Measurements from ENCODE around the gene PLAU.
"Not testable (repeated sequence)": the region's sequence is repeated elsewhere in the genome, so short reads cannot be mapped to it uniquely, and the experiment has no call there.

PLAU gene

DNA sequence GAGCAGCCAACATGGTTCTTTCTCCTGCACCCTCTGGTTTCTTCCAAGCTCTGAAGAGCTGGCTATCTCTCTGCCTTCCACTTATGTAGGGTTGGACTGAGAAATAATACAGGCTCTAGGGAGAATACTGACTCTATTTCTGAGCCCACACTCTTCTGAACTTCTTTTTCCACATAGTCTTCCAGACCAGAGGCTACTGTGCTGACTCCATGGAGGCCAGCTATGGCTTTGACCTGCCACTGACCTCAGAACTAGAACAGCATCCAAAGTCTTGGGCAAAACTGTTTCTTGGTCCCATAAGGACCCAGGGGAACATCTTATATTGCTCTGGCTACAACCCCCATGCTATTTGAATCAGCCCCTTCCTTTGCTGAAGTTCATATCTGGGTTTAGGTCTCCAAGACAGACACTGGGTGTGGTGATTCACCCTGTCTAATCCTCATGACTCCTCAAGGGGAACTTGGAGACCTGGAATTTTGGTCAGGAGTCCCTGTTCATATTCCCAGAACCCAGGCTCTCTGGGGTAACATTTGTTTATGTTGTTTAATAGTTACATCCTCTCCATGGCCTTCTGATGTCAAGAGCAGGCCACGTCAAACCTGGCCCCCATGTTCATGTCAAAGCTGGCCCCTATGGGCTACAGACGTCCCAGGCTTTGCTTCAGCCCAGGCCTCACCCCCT, 12.1 kb upstream of the PLAU start:
- DNase-seq = no peak

DNA sequence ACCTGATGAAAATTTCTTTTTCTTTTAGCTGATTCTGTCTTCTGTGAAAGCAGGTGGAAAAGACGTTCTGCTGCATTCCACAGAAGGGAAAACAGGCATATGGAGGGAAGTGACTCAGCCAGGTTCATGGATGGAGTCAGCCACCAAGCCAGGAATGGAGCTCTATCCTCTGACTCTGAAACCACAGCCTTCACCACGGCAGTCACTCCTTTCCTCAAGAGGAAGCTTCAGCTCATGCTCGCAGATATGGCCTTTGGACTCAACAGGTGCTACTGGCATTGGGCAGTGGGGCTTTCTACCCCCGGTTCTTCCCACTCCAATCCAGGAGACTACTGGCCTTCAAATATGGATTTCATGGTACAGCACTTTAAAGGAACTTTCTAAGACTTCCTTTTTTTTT, 11.5 kb upstream of the PLAU start:
- DNase-seq = no peak

- DNase-seq = no peak
These were observed 10.9 kb upstream of the PLAU start for GRCh38 chr10:73900064-73900463.

- DNase-seq = no peak
These were observed 9.7 kb upstream of the PLAU start for GRCh38 chr10:73901261-73901660.

- no peak for DNase-seq
These were observed 8.6 kb upstream of the PLAU start for GRCh38 chr10:73902351-73902750.

DNA sequence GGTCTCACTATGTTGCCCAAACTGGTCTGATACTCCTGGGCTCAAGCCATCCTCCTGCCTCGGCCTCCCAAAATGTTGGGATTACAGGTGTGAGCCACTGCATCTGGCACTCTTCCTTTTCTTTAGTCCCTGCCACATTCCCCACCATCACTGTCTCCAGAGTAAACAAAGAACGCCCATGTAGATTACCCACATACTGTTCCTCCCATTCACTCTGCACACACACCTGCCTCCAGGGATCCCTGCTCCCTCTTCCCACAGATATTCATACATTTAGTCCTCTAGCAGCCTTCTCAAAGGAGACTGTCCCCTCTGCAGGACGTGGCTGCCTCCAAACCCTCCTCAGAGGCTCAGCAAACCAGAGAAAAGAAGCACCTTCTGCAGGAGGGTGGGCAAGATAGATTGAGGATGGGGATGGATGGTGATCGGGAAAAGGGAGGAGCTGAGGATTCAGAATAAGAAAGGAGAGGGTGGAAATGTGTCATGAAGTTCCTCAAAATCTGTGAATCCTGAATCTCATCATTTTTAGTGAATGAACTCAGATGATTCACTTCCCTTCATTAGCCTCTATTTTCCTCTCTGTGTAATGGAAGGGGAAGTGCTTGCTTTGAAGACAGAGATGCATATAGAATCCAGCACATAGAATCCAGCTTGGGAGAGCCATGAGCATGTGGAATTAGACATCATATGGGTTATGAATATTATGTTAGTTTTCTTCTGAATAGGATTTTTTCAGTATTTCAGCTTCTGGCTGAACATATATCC, 5.5 kb upstream of the PLAU start:
- no peak for DNase-seq

DNA sequence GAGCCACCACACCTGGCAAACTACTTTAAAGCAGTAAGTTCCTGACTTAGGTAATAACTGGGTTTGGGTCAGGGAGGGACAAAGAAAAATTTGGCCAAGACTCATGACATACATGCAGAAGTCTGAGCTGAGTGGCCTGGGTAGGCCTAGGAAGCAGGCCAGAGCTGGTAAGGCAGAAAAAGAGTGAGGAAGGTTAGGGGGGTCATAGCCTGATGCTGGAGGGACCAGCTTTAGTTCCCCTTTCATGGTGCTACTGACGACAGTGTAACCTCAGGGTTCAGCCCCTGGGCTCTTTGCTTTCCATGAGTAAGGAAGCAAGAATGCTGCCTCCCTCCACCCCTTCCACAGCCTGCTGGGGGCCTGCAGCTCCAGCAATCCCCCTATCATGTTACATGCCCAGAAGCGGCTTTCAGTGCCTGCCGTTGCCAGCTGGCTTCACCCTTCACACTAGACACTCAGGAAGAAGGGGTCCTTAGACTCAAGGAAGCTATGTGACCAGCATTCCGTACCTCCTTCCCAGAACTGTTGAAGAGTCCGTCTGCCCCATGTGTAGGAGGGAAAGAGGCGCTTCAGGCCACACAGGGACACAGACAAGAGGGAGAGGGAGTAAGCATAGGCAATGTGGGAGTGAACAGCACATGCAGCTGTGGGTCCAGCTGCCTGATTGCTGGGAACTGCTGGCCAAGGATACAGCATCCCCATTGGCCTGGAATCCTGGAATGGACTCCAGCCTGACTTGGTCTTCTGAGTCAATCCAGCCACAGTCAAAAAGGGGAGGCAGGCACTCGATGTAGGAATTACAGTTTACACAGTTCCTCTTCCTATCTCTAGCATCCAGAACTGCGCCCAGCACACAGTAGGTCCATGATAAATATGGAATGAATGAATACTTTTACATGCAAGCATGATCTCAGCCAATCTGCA, 4.1 kb upstream of the PLAU start:
- no peak for DNase-seq

GRCh38 chr10:73907841-73908517, 3.0 kb upstream of the PLAU start:
- no peak for DNase-seq

- DNase-seq = peak; percentile 27
These were observed 1.9 kb upstream of the PLAU start for GRCh38 chr10:73908853-73909539.

DNA sequence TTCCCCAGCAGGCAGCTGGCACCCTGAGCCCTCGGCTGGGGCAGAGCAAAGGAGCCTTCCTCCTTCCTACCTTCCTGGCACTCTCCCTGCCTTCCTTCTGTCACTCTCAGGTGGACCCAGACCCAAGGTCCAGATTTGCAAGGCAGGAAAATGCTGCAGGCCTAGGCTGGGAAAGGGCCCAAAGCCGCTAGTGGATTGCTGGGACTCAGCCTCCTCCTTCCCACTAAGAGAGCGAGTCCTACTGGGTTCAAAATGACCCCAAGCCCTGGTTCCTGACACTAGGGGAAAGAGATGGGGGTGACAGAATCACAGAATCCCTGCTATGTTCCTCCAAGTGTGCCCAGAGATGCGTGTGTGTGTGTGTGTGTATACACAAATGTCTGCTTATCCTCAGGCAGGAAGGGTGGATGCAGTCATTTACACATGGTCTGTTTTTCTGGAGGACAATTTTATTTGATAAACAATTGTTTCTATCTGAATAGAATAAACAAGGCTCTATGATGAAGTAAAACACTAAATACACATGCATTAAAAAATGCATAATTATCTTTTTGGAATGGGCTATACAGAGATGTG, 1.3 kb upstream of the PLAU start:
- DNase-seq = no peak

DNA sequence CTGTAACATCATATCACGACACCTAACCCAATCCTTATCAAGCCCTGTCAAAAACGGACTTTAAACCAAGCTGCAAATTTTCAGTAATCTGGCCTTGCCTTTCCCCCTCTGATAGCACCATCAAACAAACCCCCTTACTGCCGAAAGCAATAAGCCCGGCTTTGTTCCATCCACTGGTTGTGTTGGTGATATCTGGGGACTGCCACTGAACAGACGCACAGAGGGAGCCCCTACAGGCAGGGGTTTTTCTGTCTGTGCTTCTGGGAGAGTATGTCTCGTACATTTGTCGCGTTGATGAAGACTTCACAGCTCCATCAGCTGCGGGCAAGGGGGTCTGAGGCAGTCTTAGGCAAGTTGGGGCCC, 550 bp upstream of the PLAU start:
- no peak for DNase-seq

DNA sequence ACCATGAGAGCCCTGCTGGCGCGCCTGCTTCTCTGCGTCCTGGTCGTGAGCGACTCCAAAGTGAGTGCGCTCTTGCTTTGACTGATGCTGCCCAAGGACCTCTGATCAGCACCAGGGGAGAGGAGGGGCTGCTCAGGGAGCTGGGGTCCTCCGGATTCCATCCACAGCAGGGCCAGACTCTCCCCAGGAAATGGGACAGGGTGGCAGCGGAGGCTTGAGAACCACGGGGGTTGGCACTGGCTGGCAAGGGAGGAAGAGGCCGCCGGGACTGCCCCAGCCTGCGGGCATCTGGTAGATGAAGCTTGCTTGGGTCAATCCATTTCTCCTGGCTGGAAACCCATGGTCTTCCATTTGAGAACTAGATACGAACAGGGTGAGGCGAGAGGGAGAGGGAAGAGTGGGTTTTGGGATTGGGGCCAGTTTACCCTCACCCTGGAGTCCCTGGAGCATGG, 647 bp downstream of the PLAU start:
- no peak for DNase-seq

DNA sequence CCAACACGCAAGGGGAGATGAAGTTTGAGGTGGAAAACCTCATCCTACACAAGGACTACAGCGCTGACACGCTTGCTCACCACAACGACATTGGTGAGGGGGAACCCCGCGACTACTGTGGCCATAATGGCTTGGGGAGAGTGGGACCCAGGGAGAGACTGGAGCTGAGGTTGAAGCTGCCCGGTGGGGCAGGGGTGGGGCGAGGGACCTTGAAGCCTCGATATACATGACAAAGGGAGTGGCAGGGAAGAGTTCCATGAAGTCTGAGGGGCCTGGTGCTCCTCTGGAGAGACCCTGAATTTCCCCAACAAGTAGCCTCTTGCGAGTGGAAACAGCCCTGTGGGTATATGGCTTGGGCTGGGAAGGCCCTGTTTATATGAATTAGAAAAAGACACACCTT, 3.1 kb downstream of the PLAU start:
- no peak for DNase-seq

- DNase-seq = no peak
These were observed 4.4 kb downstream of the PLAU start for GRCh38 chr10:73915206-73915851.

DNA sequence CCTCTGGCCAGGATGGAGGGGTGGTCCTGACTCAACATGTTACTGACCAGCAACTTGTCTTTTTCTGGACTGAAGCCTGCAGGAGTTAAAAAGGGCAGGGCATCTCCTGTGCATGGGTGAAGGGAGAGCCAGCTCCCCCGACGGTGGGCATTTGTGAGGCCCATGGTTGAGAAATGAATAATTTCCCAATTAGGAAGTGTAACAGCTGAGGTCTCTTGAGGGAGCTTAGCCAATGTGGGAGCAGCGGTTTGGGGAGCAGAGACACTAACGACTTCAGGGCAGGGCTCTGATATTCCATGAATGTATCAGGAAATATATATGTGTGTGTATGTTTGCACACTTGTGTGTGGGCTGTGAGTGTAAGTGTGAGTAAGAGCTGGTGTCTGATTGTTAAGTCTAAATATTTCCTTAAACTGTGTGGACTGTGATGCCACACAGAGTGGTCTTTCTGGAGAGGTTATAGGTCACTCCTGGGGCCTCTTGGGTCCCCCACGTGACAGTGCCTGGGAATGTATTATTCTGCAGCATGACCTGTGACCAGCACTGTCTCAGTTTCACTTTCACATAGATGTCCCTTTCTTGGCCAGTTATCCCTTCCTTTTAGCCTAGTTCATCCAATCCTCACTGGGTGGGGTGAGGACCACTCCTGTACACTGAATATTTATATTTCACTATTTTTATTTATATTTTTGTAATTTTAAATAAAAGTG, 6.0 kb downstream of the PLAU start:
- no peak for DNase-seq

GRCh38 chr10:73917566-73918305, 6.8 kb downstream of the PLAU start:
- no peak for DNase-seq

GRCh38 chr10:73919481-73919880, 8.5 kb downstream of the PLAU start:
- DNase-seq = not testable (repeated sequence)

DNA sequence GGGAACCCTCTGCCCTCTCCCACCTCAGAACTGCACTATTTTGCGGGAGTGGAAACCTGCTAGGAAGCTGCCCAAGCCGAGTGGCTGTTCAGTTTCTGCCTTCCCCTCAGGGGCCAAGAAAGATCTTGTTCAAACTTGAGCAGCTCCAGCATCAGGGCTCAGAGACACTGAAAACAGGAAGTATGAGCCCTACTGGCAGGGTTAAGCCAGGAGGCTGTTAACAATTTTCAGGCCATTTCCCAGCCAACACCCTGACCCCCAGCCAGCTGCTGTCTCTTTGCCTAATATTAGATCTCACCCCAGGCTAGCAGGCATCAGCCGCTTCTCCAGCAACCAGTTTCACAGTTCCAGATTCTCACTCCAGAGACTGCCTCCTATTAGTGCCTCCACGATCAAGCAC, 9.2 kb downstream of the PLAU start:
- DNase-seq = no peak

- DNase-seq = peak; percentile 26
These were observed 11.3 kb downstream of the PLAU start for GRCh38 chr10:73922007-73922863.
